OCI-LY1 (cell line): ENCODE measurements around the gene PATJ.

Experiments
- CTCF ChIP-seq: fragments of 200-600 bp; sonication (generic), shearing (Covaris generic); IDR thresholded peaks from 2 replicates; pipeline ENCODE4 v1.5.1; 2017; ENCODE audit warnings: mild to moderate bottlenecking, antibody characterized with exemption, low read length, moderate library complexity, mixed read lengths
- EZH2 ChIP-seq: fragments of 200-600 bp; sonication (generic), shearing (Covaris generic); IDR thresholded peaks from 2 replicates; pipeline ENCODE4 v1.8.0; 2017; ENCODE audit warnings: borderline replicate concordance, mixed run types, mild to moderate bottlenecking, antibody characterized with exemption, low read length, moderate library complexity, mixed read lengths

- TF ChIP-seq CTCF = no peak
- no peak for TF ChIP-seq EZH2
Measured at GRCh38 chr1:61953790-61954150, 211.5 kb downstream of the PATJ start.
